Hematopoietic multipotent progenitor cell (in vitro differentiated cells): ENCODE data around the gene CACNA1D. TPM values are rescaled to one million over a fixed set of nuclear protein-coding genes. Genes with fewer than 3 reads are reported as not detected.
"Not testable (repeated sequence)": the region's sequence is repeated elsewhere in the genome, so short reads cannot be mapped to it uniquely, and the experiment has no call there.

Source experiments
- DNase-seq, 3 donors: peaks; one replicate each; pipeline ENCODE4 v3.0.0-alpha.2; 2011 to 2015; ENCODE audit warnings: low read depth in 2 of 3, low spot score in 2 of 3
- total RNA-seq: library from RNA; depleted of rRNA; stranded (reverse); fragments of >200 nt; gene quantifications from one replicate; pipeline ENCODE4 v1.2.3, GENCODE V29; 2012

Gene CACNA1D
- total RNA-seq, 1 donor = 0.81 TPM

DNA sequence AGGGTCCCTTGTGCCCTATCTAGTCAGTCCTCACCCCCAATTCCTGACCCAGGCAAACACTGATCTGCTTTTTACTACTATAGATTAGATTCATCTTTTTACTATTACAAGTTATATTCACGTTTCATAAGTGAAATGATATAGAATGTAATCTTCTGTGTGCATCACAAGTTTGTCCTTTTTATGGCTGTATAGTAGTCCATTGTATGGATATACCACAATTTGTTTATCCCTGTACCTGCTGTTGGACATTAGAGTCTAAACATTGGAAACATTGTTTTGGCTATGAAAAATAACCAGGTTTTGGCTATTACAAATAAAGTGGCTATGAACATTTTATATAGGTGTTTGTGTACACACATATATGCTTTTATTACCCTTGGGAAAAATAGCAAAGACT is 112.4 kb downstream of the CACNA1D start:
- DNase-seq = no peak

DNA sequence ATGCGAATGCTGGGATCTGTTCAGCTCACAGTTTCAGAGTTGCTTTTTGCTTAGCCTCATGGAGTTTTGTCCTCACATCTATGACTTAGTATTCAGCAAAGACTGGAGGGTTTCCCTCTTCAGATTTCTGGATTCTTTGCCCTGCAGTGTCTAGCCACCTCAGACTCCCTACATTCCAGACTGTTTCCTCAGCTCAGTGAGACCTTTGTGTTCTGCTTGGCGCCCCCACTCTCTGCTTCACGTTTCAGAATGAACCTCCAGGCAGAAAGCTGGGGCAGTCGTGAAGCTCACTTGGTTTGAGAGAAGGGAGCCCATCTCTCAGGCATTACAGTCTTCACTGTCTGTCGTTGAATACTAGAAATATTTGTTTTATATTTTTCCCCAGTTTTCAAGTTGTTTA is 118.1 kb downstream of the CACNA1D start:
- DNase-seq = no peak

GRCh38 chr3:53613125-53613524 is 118.7 kb downstream of the CACNA1D start:
- no peak for DNase-seq

DNA sequence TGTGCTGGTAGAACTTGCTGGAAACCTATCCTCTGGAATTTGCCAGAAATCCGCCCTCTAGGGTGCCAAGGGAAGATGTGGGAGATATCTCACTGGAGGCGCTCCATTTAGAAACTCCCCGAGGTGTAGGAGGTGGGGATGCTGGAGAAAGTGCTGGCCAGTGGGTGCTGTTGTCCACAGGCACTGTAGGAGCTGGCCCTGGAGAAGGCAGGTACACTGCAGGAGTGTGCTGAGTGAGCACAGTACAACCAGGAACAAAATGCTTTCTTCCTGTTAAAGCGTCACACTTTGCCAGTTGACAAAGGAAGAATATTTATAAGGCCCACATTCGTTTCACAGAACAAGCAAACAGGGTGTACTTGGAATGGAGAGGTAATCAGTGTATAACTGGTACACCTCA is 119.9 kb downstream of the CACNA1D start:
- DNase-seq = no peak

DNA sequence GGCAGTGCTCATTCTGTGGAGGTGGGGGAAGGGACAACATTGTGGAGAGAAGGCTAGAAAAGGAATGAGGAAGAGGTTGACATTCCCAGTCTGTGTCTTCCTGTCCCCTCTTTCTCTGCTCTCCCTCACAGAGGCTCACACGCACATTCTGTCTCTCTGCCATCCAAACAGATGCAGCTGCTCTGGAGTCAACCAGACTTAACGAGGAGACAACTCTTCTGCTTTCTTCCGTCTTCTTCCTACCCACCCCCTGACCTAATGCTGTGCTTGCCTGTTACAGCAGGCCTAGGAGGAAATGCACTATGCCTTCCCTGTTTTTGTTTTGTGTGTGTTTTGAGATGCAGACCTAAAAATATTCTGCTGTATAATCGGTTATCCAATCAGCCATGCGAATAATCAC is 121.9 kb downstream of the CACNA1D start:
- no peak for DNase-seq

GRCh38 chr3:53616971-53617892 is 122.8 kb downstream of the CACNA1D start:
- DNase-seq = no peak

GRCh38 chr3:53617893-53618523 is 123.6 kb downstream of the CACNA1D start:
- no peak for DNase-seq

GRCh38 chr3:53618524-53618906 is 124.1 kb downstream of the CACNA1D start:
- DNase-seq = no peak

DNA sequence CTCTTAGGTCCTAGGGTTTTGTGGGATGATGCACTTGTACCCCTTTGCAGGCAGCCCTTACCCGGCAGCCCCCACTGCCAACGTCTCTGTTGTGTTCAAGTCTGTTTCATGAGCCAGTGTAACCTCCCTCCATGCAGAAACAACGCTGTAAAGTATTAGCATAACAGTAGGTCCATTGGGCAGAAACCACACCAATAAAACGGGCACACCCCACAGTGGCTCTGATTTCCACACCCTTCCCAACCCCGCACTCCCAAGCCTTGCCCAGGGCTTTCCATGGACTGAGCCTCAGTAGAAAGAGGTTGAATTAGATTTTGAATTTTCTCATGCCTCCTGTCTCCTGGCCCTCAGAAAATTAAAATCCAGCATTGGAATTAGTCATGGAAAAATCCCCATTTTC is 124.5 kb downstream of the CACNA1D start:
- DNase-seq = no peak

DNA sequence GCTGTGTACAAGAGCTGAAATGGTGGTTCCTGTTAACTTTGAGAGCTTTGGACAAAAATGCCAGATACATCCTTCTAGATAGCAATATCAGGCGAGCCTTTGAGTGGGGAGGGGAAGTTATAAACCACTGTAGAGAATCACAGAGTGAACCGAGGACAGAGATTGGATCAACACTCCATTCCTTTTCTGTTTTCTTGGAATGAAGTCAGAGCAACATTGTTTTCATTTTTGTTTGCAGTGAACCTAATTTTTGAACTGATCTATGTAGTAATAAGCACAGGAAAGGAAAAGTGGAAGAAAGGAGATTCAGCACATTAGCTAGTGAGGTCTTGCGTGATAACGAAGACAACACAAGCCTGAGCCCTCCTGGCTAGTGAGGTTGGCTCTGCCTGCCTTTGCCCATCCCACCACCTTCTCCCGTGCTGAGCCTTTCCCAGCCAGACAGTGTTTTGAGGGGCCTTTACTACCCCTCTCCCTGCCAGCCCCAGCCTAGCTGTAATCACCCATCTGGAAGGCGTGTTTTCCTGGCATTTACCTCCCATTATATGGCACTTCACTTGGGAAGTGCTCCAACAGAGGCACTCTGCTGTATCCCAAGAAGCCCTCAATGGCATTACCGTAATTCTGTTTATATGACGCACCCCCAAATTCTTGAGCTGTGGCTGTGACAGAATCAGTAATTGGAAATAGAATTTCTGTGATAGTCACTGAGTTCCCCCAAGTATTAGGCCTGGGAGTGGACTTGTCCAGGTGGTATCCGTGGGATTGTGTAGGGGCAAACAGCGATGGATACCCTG is 129.8 kb downstream of the CACNA1D start:
- no peak for DNase-seq

GRCh38 chr3:53626876-53627275 is 132.5 kb downstream of the CACNA1D start:
- DNase-seq = no peak

DNA sequence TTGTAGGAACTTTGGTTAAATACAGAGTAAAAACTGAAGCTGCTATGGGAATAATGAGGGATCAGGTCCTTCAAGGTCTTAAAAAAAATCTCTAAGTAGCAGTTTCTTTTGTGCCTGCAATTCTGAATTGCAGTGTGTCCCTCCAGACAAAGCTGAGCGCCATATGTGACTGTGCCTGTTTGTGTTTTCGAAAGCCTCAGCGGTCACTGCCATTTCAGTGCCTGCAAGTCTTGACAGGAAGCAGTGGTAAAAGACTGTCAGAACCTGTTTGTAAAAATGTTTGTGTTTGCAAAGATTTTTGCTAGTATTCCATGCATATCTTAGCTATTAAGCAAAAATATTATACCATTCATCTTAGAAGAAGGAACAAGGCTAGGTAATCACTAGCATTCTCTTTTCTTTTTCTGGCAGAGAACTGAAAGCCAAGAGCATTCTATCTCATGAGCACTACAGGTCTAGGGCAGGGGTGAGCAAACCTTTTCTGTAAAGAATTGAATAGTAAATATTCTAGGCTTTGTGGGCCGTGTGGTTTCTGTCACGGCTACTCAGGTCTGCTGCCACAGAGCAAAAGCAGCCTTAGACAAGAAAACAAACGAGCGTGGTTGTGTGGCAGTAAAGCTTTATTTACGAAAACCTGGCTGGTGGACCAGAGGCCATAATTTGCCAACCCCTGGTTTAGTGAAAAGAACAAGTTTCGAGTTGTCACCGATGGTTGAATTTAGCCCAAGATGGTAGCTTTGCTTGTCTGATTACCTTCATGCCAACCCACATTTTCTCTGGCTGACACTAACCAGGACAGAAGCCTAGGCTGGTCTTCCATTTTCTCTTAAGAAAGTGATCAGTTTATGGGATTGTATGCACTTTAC is 134.4 kb downstream of the CACNA1D start:
- no peak for DNase-seq

- DNase-seq = no peak
Observed at GRCh38 chr3:53629402-53629723, 135.0 kb downstream of the CACNA1D start.

GRCh38 chr3:53630547-53630946 is 136.1 kb downstream of the CACNA1D start:
- DNase-seq = no peak

DNA sequence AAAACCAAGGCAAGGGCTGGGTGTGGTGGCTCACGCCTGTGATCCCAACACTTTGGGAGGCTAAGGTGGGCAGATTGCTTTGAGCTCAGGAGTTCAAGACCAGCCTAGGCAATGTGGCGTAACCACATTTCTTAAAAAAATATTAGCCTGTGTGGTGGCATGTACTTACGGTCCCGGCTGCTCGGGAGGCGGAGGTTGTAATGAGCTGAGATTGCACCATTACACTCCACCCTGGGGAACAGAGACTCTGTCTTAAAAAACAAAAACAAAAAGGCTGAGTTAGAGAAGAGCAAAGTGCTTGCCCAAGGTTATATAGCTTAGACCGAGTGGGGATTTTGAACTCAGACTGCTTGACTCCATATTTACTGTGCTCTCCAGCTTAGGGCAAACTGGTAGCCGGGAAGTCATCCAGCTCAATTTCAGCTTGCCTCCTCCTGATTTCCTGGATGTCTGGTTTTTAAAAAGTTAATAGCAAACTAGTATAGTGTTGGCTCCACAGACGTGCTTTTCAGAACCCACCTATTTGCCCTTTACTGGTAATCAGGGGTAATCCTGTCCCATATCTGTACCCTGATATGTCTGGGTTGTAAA is 138.9 kb downstream of the CACNA1D start:
- DNase-seq = no peak

- DNase-seq = no peak
Observed at GRCh38 chr3:53635041-53635440, 140.6 kb downstream of the CACNA1D start.

GRCh38 chr3:53638806-53639205 is 144.4 kb downstream of the CACNA1D start:
- DNase-seq = not testable (repeated sequence)

DNA sequence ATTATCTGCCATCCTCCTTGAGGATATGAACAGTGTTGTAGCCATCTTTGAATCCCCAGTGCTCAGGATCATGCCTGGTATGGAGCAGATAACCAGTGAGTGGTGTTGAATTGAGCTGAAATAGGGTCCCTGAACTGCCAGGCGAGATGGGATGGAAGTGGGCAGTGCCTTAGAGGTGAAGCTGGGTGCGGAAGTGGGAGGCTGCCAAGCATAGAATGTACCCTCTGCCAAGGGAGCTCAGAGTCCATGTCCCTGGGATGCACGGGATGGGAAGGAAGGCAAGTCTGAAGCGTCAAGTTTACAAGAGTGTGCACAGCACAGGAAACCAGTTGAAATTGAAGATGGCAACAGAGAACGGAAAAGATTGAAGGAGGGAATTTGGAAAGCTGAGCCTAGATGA is 147.0 kb downstream of the CACNA1D start:
- DNase-seq = no peak

DNA sequence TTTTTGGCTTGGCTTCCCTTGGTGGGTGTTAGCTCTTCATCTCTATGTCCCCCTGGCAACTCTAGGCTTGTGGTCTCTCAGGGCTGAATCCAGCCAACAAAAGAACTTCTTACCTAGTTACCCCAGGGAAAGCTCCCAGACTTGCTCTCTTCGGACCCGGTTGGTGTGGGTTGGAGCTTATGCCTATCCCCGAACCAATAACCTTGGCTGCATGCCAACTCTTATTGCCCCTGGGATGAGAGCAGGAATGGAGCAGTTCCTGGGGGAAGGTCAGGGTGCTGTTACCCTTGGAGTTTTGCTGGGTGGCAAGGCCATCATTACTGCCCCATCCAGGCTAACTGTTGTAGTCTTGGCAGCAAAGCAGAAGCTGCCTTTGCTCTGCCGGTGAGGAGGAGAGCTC is 147.8 kb downstream of the CACNA1D start:
- DNase-seq = no peak

GRCh38 chr3:53643757-53644156 is 149.3 kb downstream of the CACNA1D start:
- no peak for DNase-seq
